Kidney epithelial cell (primary cell): ENCODE data around the gene RPS4Y1. TPM values are rescaled to one million over a fixed set of nuclear protein-coding genes. Genes with fewer than 3 reads are reported as not detected.

Source experiments
- total RNA-seq: library from RNA; depleted of rRNA; stranded (reverse); fragments of >200 nt; gene quantifications from 2 replicates; pipeline ENCODE4 v1.2.3, GENCODE V29; 2015

RPS4Y1 gene
- total RNA-seq, 1 donor from 2014 or later, result 478 TPM

Other genes with a start within 250 kb of the RPS4Y1 start
- not detected in 2 replicates for gene SRY, start 53.9 kb upstream of the RPS4Y1 start, total RNA-seq
- 6.6 and 9.3 TPM in 2 replicates for gene ZFY, start 93.8 kb downstream of the RPS4Y1 start, total RNA-seq